SK-N-SH (cell line): ENCODE results near the gene MYL12B. TPM values are rescaled to one million over a fixed set of nuclear protein-coding genes. Genes with fewer than 3 reads are reported as not detected.

ENCODE experiments used
- CTCF ChIA-PET: fragments of 300-600, 350-600 bp; formaldehyde crosslinking; extraction: SDS; loops from one replicate; lab custom pipeline; 2021; lab: Yijun Ruan, JAX
- POLR2A ChIA-PET: fragments of 350-600 bp; sonication (Branson Sonifier 250); formaldehyde crosslinking; extraction: SDS; loops from one replicate; lab custom pipeline; 2020; ENCODE audit warnings: antibody characterized with exemption, inconsistent platforms; lab: Yijun Ruan, JAX
- DNase-seq: peaks from one replicate; pipeline ENCODE4 v3.0.0; 2012
- H2AFZ ChIP-seq: fragments of 200-600 bp; sonication (generic); 2 replicates; pipeline ENCODE4 v1.8.1; 2016; ENCODE audit warnings: antibody characterized with exemption, mild to moderate bottlenecking, low read depth
- H3F3A ChIP-seq: fragments of 200-600 bp; sonication (generic); replicated peaks from 2 replicates; pipeline ENCODE3; 2016; ENCODE audit warnings: antibody characterized with exemption, mild to moderate bottlenecking; ENCODE audit not compliant: insufficient read depth
- H3K27ac ChIP-seq, 2 experiments: fragments of 200-500 bp in 1 of 2; fragments of 200-600 bp in 1 of 2; sonication (Bioruptor generic) in 1 of 2; sonication (generic), shearing (Covaris generic) in 1 of 2; 2 replicates each; pipeline versions ENCODE4 v1.5.1 to v1.6.1; 2014 to 2016; ENCODE audit warnings: low read depth in 2 of 2, inconsistent platforms in 1 of 2, low read length in 1 of 2, mild to moderate bottlenecking in 1 of 2, mixed read lengths in 1 of 2
- H3K27me3 ChIP-seq: fragments of 200-600 bp; sonication (generic), shearing (Covaris generic); 2 replicates; pipeline ENCODE4 v1.6.1; 2016; ENCODE audit warnings: mixed run types; ENCODE audit not compliant: insufficient read depth
- H3K36me3 ChIP-seq, 2 experiments: fragments of 200-500 bp in 1 of 2; fragments of 200-600 bp in 1 of 2; sonication (Bioruptor generic) in 1 of 2; sonication (generic) in 1 of 2; replicated peaks in 1 of 2; 2 replicates each; pipeline versions ENCODE3 to v1.5.1; 2014 to 2016; ENCODE audit warnings: low read length in 1 of 2, mild to moderate bottlenecking in 1 of 2; ENCODE audit not compliant: insufficient read depth in 2 of 2, control insufficient read depth in 1 of 2
- H3K4me1 ChIP-seq, 2 experiments: fragments of 200-500 bp in 1 of 2; fragments of 200-600 bp in 1 of 2; sonication (Bioruptor generic) in 1 of 2; sonication (generic), shearing (Covaris generic) in 1 of 2; 2 replicates each; pipeline versions ENCODE4 v1.5.1 to v1.6.1; 2014 to 2016; ENCODE audit warnings: low read depth in 1 of 2, low read length in 1 of 2, mixed run types in 1 of 2; ENCODE audit not compliant: insufficient read depth in 2 of 2, control insufficient read depth in 1 of 2
- H3K4me2 ChIP-seq: fragments of 200-600 bp; sonication (generic), shearing (Covaris generic); 2 replicates; pipeline ENCODE4 v1.6.1; 2017; ENCODE audit warnings: mixed run types
- H3K4me3 ChIP-seq, 2 experiments: fragments of 200-500 bp in 1 of 2; fragments of 200-600 bp in 1 of 2; sonication (Bioruptor generic) in 1 of 2; sonication (generic), shearing (Covaris generic) in 1 of 2; 2 replicates each; pipeline versions ENCODE4 v1.5.1 to v1.8.1; 2014 to 2016; ENCODE audit warnings: low read depth in 2 of 2, inconsistent platforms in 1 of 2, low read length in 1 of 2, mild to moderate bottlenecking in 1 of 2, mixed read lengths in 1 of 2, moderate library complexity in 1 of 2
- H3K79me2 ChIP-seq: fragments of 200-600 bp; sonication (generic); 2 replicates; pipeline ENCODE4 v1.8.1; 2017; ENCODE audit warnings: mild to moderate bottlenecking; ENCODE audit not compliant: insufficient read depth
- H3K9ac ChIP-seq: fragments of 200-600 bp; sonication (generic); 2 replicates; pipeline ENCODE4 v1.6.1; 2017; ENCODE audit warnings: mixed run types
- H3K9me2 ChIP-seq: fragments of 200-600 bp; sonication (generic); 2 replicates; pipeline ENCODE4 v1.6.1; 2017; ENCODE audit warnings: mixed run types
- H3K9me3 ChIP-seq: fragments of 200-600 bp; sonication (generic); 2 replicates; pipeline ENCODE4 v1.6.1; 2017; ENCODE audit warnings: mixed run types, mild to moderate bottlenecking, moderate library complexity
- H4K20me1 ChIP-seq: fragments of 200-600 bp; sonication (generic); 2 replicates; pipeline ENCODE4 v1.6.1; 2017; ENCODE audit warnings: mild to moderate bottlenecking, mixed run types; ENCODE audit not compliant: insufficient read depth
- CHD2 ChIP-seq: fragments of 150-350 bp; IDR thresholded peaks from 2 replicates; pipeline ENCODE4 v1.6.1; 2018; ENCODE audit warnings: low read length; ENCODE audit not compliant: partially characterized antibody
- ELF1 ChIP-seq: IDR thresholded peaks from 2 replicates; pipeline ENCODE4 v1.4.0; 2012
- FOXJ3 ChIP-seq: sonication (generic); formaldehyde crosslinking; IDR thresholded peaks from 2 replicates; pipeline ENCODE4 v1.5.1; 2020; ENCODE audit warnings: mild to moderate bottlenecking, missing genetic modification reagents
- GABPA ChIP-seq: IDR thresholded peaks from 2 replicates; pipeline ENCODE4 v1.4.0; 2012; ENCODE audit warnings: low read depth, mild to moderate bottlenecking
- GATA2 ChIP-seq: sonication (generic); formaldehyde crosslinking; IDR thresholded peaks from 2 replicates; pipeline ENCODE4 v1.5.0; 2020; ENCODE audit warnings: mild to moderate bottlenecking, missing genetic modification reagents
- JUND ChIP-seq: IDR thresholded peaks from 2 replicates; pipeline ENCODE4 v1.4.0; 2012
- MXI1 ChIP-seq: IDR thresholded peaks from 2 replicates; pipeline ENCODE4 v1.6.1; 2012; ENCODE audit warnings: mild to moderate bottlenecking, low read depth, low read length, improper control_type of control experiment
- NFIC ChIP-seq: IDR thresholded peaks from 2 replicates; pipeline ENCODE4 v1.4.0; 2012; ENCODE audit warnings: borderline replicate concordance
- POLR2AphosphoS5 ChIP-seq: IDR thresholded peaks from 2 replicates; pipeline ENCODE4 v1.6.1; 2012; ENCODE audit warnings: low read depth, low read length
- RAD21 ChIP-seq: IDR thresholded peaks from 2 replicates; pipeline ENCODE4 v1.6.1; 2012; ENCODE audit warnings: mild to moderate bottlenecking, low read length
- RCOR1 ChIP-seq: fragments of 150-350 bp; IDR thresholded peaks from 2 replicates; pipeline ENCODE4 v1.6.1; 2017; ENCODE audit warnings: antibody characterized with exemption, low read length
- RXRA ChIP-seq: IDR thresholded peaks from 2 replicates; pipeline ENCODE4 v1.4.0; 2012; ENCODE audit warnings: low read depth, mild to moderate bottlenecking, borderline replicate concordance
- TEAD4 ChIP-seq: IDR thresholded peaks from 2 replicates; pipeline ENCODE4 v1.4.0; 2012; ENCODE audit warnings: mild to moderate bottlenecking, borderline replicate concordance; ENCODE audit not compliant: insufficient read depth
- WGBS: methylation state at CpG from one replicate; pipeline ENCODE4 v1.1.6; 2017; ENCODE audit warnings: low lambda C conversion rate; 5-methylcytosine and 5-hydroxymethylcytosine counted together
- polyA plus RNA-seq, 3 experiments: library from polyadenylated mRNA; depleted of rRNA; stranded (reverse); fragments of >200 nt; gene quantifications; 2 replicates each; pipeline ENCODE4 v1.2.3, GENCODE V29; 2012
- TF ChIP-seq, protein P1 (sequence below): fragments of 150-350 bp; IDR thresholded peaks from 2 replicates; pipeline ENCODE4 v1.6.1; 2017; ENCODE audit warnings: antibody characterized with exemption, low read length, low read depth, borderline replicate concordance
- TF ChIP-seq, protein P2 (sequence below): fragments of 200-600 bp; sonication (generic); IDR thresholded peaks from 2 replicates; pipeline ENCODE4 v1.6.1; 2017; ENCODE audit warnings: antibody characterized with exemption, mild to moderate bottlenecking, moderate library complexity
- TF ChIP-seq, protein P3 (sequence below): IDR thresholded peaks from 2 replicates; pipeline ENCODE4 v1.4.0; 2012; ENCODE audit warnings: low read depth

Gene MYL12B
- polyA plus RNA-seq, 1 of the 3 experiments (the other 2 are of a cell fraction), result 555 TPM

DNA sequence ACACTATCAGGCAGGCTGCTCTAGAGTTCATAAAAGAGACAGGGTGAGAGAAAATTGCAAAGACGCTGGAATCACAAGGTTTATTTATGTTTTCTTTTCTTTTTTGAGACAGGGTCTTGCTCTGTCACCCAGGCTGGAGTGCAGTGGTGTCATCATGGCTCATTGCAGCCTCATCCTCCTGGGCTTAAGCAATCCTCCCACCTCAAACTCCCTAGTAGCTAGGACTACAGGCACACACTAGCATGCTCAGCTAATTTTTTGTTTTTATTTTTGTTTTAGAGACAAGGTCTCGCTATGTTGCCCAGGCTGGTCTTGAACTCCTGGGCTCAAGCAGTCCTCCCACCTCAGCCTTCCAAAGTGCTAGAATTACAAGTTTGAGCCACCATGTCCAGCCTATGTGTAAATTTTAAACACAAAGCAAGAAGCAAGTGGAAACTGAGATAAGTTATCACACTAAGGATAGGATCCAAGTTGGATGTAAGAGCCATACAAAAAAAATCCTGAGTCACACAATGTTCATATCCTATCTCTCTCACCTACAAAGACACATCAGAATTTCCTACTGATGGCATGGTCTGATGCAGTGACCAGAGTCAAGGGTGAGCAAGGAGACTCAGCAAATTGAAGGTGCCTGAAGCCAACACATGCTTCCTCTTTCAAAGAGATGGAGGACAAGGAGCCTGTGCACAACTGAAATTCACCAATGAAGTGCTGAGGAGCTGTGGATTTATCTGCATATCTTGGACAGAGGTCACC is 31.4 kb downstream of the MYL12B start:
- H3K4me2 ChIP-seq, result no peak overlapping the region
- H3F3A ChIP-seq, result no peaks in the 10 kb centered on the region
- no peaks in the 10 kb centered on the region for H3K27me3 ChIP-seq
- H3K4me3 ChIP-seq, result no peak overlapping the region
- H3K4me1 ChIP-seq, result peaks cover 0 to 4% of the 10 kb centered on the region in 2 experiments; a peak in 1 of 4 replicates
- no peak overlapping the region for H3K27ac ChIP-seq
- no peak for TF ChIP-seq RAD21
- no peak for TF ChIP-seq GATA2
- TF ChIP-seq TEAD4, result no peak
- no peak for TF ChIP-seq MXI1
- TF ChIP-seq JUND, result no peak
- TF ChIP-seq, protein P1, sequence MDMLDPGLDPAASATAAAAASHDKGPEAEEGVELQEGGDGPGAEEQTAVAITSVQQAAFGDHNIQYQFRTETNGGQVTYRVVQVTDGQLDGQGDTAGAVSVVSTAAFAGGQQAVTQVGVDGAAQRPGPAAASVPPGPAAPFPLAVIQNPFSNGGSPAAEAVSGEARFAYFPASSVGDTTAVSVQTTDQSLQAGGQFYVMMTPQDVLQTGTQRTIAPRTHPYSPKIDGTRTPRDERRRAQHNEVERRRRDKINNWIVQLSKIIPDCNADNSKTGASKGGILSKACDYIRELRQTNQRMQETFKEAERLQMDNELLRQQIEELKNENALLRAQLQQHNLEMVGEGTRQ, result no peak
- no peak for TF ChIP-seq RCOR1
- TF ChIP-seq RXRA, result no peak
- no peak for TF ChIP-seq ELF1
- no peak for TF ChIP-seq NFIC
- TF ChIP-seq, protein P2, sequence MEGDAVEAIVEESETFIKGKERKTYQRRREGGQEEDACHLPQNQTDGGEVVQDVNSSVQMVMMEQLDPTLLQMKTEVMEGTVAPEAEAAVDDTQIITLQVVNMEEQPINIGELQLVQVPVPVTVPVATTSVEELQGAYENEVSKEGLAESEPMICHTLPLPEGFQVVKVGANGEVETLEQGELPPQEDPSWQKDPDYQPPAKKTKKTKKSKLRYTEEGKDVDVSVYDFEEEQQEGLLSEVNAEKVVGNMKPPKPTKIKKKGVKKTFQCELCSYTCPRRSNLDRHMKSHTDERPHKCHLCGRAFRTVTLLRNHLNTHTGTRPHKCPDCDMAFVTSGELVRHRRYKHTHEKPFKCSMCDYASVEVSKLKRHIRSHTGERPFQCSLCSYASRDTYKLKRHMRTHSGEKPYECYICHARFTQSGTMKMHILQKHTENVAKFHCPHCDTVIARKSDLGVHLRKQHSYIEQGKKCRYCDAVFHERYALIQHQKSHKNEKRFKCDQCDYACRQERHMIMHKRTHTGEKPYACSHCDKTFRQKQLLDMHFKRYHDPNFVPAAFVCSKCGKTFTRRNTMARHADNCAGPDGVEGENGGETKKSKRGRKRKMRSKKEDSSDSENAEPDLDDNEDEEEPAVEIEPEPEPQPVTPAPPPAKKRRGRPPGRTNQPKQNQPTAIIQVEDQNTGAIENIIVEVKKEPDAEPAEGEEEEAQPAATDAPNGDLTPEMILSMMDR, result no peak
- no peak for TF ChIP-seq FOXJ3 (CRISPR knock-in tag)
- no peak for TF ChIP-seq CHD2
- TF ChIP-seq, protein P3, sequence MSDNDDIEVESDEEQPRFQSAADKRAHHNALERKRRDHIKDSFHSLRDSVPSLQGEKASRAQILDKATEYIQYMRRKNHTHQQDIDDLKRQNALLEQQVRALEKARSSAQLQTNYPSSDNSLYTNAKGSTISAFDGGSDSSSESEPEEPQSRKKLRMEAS, result no peak
- no peak for TF ChIP-seq GABPA
- no peak for TF ChIP-seq POLR2AphosphoS5
- H3K9me3 ChIP-seq, result no peaks in the 10 kb centered on the region
- no peak overlapping the region for H3K9ac ChIP-seq
- H3K9me2 ChIP-seq, result no peaks in the 10 kb centered on the region
- H4K20me1 ChIP-seq, result no peaks in the 10 kb centered on the region
- no peak for DNase-seq
- H2AFZ ChIP-seq, result no peak overlapping the region
- CTCF ChIA-PET, result interaction anchor here (1.9 to 4.5 kb wide), 2 partner anchors 292 to 372 kb away, joined by 11 to 22 read pairs; no protein-coding TSS in a partner anchor
- WGBS, result 77% methylated on average over 2 of the region's 2 CpGs
- peaks cover 6% of the 10 kb centered on the region; the same call in 1 of the 2 replicates for H3K79me2 ChIP-seq
- POLR2A ChIA-PET, result no interaction called here
- no peaks in the 10 kb centered on the region for H3K36me3 ChIP-seq
